Tibial nerve (tissue), 3 donors: ENCODE data around the gene HGFAC.

Experiments used
- CTCF ChIP-seq, 5 experiments: fragments of 200-600 bp in 3 of 5; fragments of 450-650 bp in 2 of 5; sonication (generic) in 3 of 5; IDR thresholded peaks; one replicate each; pipeline ENCODE4 v1.5.1; 2016 to 2019; ENCODE audit warnings: antibody characterized with exemption in 5 of 5, mild to moderate bottlenecking in 3 of 5, moderate library complexity in 2 of 5
- POLR2A ChIP-seq, 2 donors: fragments of 450-650 bp; IDR thresholded peaks; one replicate each; pipeline ENCODE4 v1.6.1; 2017; ENCODE audit warnings: antibody characterized with exemption in 2 of 2, mild to moderate bottlenecking in 2 of 2, moderate library complexity in 2 of 2

DNA sequence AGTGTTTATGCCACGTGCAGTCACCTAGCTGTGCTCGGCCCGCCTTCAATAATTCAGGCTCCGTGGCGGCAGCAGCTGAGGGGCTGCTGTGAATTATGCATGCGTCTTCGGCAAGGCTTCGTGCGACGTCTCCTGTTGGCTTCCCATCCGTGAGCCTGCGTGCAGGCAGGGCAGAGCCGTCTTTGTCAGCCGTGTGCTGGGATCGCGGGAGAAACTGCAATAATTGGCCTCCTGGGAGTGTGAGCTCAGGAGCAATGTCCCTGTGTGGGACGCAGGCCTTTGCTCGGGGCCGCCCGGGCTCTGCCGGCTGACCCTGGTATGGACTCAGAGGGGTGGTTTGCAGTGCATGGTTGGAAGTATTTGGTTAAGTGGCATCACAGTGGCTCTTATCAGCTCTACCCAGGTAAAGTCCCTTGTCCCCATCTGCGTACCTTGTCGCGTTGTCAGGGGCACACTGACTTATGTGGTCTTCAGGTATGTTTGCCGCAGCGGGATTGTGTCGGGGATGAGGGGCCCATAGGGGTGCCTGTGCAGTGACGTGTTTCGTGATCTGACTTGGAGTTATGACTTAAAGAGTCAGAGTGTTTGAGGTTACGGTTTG, 34.5 kb upstream of the HGFAC start:
- TF ChIP-seq CTCF (IDR thresholded peaks at IDR 0.05) (no peak), POLR2A (IDR thresholded peaks at IDR 0.05) (no peak)
